ENCODE data around the gene VAT1. TPM values are rescaled to one million over a fixed set of nuclear protein-coding genes. Genes with fewer than 3 reads are reported as not detected.
A peak's percentile ranks its signal among the peaks of the same experiment; 100 is the strongest.
"Not testable (repeated sequence)": the region's sequence is repeated elsewhere in the genome, so short reads cannot be mapped to it uniquely, and the experiment has no call there.

The VAT1 gene
- 100 to 1,000 TPM in 2 of 3 donors, 10 to 100 TPM in 1; 50.8 to 200 (median 118) TPM for polyA plus RNA-seq

DNA sequence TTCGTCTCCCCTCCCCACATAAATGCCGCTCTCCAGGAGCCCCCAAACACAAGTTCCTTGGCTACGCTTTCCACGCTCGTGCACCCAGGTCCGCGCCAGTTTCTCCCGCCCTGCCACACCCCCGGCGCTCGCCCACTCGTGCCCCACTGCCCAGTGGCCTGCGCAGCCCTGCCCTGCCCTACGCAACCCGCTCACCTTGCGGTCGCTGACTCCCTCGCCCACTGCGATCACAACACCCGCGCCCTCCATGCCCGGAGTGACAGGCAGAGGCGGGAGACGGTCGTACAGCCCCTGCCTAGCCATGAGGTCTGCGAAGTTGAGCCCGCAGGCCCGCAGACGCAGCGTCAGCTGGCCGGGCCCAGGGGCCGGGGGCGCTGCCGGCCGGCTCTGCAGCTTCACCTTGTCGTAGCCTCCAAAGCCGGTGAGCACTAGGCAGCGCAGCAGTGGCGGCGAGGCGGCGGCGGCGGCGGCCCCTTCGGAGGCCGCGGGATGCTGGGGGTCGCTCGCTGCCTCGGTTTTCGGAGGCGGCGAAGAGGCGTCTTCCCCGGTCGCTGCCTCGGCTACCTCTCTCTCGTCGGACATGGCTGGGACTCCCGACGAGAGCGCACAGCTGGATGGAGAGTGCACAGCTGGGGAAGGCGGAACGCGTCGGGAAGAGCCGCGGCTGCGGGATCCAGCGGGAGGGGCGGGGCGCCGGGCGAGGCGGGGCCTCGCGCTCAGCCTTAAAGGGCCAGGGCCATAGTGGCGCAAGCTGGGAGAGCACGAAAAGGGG, at the start of gene VAT1:
TSS of gene VAT1 (minus strand) at position 645 of the 772 bp plus-strand sequence. CDS start at position 582, 63 bp downstream.
- 1% methylated on average over 73 to 80 of the region's 80 CpGs for WGBS, 3 donors
- H3K27ac ChIP-seq (ENCODE audit: low read depth, low read length) = peak within 1 kb of the TSS; percentile 40

DNA sequence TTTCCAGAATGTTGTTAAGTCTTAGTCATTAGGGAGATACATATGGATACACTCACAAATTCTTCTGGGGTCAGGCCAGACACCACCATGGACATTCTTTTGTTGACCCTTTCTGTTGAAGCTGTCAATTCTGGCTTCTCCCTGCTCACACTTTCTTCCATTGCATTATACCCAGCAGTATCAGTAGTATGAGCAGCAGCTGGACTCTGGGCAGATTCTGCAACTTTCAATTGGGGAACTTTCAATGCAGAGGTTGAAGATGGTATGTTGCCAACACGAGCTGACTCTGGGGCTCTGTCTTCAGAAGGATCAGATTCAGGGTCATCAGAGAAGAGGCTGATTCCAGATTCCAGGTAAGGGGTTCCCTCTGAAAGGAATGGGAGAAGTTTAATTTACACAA, 48.7 kb upstream of the VAT1 start:
- no peak overlapping the region for H3K27ac ChIP-seq (ENCODE audit: low read depth, low read length)
- WGBS, 3 donors = 87 to 97% (median 93%) methylated on average over 1 of the region's 1 CpG

DNA sequence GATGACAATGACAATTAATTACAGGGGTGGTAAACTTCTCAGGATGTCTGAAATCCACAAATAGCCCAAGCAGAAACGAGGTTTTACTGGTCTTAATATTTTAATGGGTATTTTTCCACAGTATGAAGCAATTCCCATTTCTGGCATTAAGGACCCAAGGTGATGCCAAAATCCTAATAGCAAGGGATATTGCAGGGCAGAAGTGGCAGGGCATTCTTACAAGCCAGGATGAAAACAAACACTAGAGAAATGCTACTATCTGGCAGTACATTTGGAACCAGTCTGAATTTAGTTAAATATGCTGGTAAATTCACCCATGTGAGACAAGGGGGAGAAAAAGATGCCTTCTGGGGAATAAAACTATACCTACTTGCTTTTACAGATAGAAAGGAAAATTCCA, 48.1 kb upstream of the VAT1 start:
- WGBS, 3 donors = 67 to 83% (median 68%) methylated on average over 1 of the region's 1 CpG
- H3K27ac ChIP-seq (ENCODE audit: low read depth, low read length) = no peak overlapping the region

DNA sequence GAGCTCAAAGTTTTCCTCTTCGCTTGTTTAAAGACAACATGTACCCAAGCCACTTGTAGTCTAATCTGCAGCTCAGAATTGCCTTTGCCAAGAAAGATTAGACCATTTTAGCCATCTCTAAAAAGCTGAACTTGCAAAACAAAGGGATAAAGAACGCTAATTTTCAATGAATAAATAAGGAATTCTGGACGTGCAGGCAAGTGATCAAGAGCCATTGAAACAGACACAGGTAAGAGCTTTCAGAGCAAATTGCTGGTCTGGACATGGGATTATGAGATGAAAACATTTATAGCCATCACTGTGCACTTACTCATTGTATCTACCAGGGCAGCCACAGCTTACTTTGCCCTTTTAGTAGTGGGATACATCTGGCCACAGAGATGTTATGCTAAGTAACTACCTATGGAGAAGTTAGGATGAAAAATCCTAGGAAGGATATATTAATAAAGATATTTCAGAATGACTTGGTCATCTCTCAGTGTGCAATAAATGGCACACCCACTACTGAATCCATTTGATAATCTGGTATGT, 47.2 kb upstream of the VAT1 start:
- H3K27ac ChIP-seq (ENCODE audit: low read depth, low read length) = no peak overlapping the region
- WGBS, 3 donors = 78 to 92% (median 90%) methylated on average over 3 of the region's 3 CpGs

DNA sequence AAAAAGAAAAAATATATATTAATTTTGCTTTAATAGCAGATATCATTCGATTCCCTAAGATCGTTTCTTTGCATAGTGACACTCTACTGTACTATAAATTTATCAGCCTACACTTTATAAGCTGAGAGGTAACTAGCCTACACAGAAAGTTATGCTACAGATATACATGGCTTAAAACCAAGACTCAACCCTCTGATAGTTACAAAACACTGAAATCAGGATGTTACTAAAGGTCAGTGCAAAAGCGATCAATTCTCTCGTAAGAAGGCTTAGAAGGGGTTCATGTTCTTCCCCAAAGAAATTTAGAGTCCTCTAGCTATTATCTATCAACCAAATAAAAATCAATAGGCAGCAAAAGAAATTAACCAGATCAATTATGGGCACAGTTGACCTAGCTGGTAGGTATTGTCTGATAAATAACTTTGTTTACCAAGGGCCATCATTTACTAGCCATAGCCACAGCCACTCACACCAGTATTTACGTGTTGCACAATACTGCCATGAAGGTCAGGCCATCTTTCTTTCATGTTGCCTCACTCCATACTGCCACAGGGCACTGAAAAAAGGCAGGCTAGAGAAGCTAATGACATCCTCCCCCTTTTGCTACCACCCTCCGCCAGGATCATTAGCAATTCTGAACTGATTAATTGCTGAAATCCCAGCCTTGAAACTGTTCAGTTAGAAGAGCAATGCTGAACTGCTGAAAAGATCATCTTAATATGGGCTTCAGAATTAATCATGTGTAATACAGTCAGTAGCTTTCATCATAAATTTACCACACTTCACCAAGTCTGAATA, 46.6 kb upstream of the VAT1 start:
- H3K27ac ChIP-seq (ENCODE audit: low read depth, low read length) = no peak overlapping the region
- 85 to 93% (median 91%) methylated on average over 6 of the region's 6 CpGs for WGBS, 3 donors

DNA sequence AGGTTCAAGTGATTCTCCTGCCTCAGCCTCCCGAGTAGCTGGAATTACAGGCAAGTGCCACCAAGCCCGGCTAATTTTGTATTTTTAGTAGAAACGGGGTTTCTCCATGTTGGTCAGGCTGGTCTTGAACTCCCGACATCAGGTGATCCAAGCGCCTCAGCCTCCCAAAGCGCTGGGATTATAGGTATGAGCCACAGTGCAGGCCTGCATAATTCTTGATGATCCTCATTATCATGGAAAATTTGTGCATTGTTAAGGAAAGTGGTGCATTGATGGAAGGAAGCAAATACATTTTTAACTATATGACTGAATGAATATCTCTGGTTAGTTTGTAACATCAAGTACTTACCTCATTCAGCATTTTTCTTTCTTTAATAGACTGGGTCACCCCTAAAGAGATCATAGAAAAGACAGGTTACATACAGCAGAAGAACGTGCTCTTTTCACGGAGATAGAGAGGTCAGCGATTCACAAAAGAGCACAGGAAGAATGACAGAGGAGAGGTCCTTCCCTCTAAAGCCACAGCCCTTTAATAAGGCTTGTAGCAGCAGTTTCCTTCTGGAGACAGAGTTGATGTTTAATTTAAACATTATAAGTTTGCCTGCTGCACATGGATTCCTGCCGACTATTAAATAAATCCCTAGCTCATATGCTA, 40.9 kb upstream of the VAT1 start:
- H3K27ac ChIP-seq (ENCODE audit: low read depth, low read length) = no peak overlapping the region
- WGBS, 3 donors = 92 to 95% (median 93%) methylated on average over 10 of the region's 10 CpGs

DNA sequence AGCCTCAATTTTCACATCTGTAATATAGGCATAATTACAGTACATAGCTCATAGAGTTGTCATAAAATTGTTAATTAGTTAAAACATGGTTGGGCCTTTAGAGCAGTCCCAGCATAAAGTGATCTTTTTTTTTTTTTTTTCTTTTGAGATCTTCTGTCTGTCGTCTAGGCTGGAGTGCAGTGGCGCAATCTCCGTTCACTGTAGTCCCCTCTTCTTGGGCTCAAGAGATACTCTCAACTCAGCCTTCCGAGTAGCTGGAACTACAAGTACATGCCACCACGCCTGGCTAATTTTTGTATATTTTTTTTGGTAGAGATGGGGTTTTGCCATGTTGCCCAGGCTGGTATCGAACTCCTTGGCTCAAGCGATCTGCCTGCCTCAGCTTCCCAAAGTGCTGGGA, 33.9 kb upstream of the VAT1 start:
- 94 to 98% (median 95%) methylated on average over 7 of the region's 7 CpGs for WGBS, 3 donors
- no peak overlapping the region for H3K27ac ChIP-seq (ENCODE audit: low read depth, low read length)

DNA sequence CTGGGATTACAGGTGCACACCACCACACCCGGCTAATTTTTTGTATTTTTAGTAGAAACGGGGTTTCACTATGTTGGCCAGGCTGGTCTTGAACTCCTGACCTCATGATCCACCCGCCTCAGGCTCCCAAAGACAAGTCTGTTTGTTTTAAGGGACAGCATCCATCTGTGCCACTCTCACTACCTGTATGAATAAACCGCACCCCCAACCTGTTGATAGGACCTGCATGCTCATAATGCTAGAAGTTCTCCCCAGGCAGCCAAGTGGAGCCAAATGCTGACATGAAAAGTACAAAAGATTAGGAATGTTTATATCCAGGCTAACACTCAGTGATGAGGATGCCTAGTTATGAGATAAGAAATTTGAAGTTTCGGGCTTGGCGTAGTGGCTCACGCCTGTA, 30.8 kb upstream of the VAT1 start:
- H3K27ac ChIP-seq (ENCODE audit: low read depth, low read length) = not testable (repeated sequence)
- 96 to 97% (median 97%) methylated on average over 7 of the region's 7 CpGs for WGBS, 3 donors

DNA sequence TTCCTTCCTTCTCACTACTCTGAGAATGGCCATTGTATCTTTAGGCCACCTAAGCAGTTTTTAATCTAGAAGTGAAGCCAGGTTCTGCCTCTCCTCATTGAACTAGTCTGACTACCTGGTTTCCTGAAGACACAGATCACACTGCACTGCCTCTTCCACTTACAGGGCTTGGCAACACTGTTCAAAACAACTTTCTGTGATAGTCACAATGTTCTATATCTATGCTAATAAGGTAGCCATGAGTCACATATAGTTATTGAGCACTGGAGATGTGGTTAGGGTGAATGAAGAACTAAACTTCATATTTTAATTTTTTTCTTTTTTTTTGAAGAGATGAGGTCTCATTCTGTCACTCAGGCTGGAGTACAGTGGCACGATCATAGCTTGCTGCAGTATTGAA, 29.8 kb upstream of the VAT1 start:
- no peak overlapping the region for H3K27ac ChIP-seq (ENCODE audit: low read depth, low read length)
- WGBS, 3 donors = 92 to 100% (median 96%) methylated on average over 1 of the region's 1 CpG

DNA sequence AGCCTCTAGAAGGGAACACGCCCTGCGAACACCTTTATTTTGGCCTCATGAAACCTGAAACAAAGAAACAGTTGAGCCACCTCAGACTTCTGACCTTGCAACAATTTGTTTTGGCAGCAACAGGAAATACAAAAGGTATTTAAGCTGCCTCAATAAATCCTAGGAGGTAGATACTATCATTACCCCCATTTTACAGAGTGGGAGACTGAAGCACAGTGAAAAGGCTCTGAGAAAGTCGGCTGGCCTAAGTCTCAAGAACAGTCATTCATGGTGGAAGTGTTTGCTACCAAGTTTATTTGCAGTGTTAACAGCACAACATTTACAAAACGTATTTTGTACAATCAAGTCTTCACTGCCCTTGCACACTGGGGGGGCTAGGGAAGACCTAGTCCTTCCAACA, 21.8 kb upstream of the VAT1 start:
- 87 to 93% (median 90%) methylated on average over 4 of the region's 4 CpGs for WGBS, 3 donors
- no peak overlapping the region for H3K27ac ChIP-seq (ENCODE audit: low read depth, low read length)

DNA sequence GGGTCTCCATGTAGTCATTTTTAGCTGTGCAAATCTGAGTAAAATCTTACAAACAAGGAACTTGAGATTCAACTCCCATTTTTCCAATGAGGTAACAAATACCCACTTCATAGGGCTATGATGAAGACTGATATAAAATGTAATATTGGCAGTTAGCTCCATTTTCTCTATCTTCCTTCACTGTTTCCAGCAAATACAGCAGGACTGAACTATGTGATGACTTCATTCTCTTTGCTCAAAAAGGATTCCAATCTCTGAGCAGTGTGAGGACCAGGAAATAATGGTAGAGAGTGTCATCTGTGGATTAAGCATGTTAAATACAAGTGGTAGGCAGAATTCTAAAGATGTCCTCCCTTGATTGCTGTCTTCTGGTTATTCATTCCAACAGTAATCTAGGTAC, 21.1 kb upstream of the VAT1 start:
- H3K27ac ChIP-seq (ENCODE audit: low read depth, low read length) = no peak overlapping the region

DNA sequence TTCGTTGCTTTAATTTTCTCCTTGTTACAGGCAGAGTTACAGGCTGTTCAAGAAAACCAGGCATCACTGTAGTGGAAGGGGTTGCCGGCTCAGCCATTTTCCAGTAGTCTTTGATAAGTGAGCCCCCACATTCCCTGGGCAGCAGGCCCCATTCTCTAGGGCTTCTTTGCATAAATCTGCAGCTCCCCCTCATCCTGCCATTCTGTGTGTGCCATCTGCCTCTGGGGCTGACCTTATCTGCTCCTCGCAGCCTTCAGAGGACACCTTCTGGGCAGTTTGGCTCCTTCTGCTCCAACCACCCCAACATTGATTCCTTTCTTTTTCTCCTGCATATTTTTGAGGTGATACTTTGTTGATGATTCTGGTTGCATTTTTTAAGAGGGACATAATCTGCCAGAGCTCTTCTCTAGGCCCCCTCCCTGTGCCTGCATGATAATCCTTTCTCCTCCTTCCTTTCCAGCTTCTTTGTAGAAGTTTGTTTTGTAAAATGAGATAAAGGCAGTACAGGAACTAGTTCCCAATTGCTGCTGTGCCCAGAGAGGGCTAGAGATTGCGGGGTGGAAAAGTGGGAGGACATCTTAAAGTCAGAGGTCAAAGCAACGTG, 19.9 kb upstream of the VAT1 start:
- 68 to 89% (median 75%) methylated on average over 5 of the region's 5 CpGs for WGBS, 3 donors

DNA sequence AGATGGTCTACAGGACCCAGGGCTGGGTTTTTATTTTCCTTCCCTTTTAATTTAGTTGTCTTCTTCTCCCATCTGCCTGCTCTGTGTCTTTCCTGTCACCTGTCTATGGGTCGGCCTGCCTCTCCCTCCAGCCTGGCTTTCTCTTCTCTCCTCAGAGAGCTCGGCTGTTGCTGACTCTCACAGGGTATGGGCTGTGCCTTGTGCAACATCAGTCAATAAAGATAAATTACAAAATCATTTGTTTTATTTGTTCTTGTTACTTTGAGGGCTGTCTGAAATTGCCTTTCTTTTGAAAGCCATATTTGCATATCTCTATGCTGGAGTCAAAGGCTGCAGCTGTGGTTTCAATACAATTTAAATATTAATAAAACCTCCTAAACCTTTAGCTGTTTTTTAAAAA, 18.5 kb upstream of the VAT1 start:
- no peak overlapping the region for H3K27ac ChIP-seq (ENCODE audit: low read depth, low read length)
- WGBS, 3 donors = 39 to 90% (median 77%) methylated on average over 2 of the region's 2 CpGs

More for the DNA sequence above, 19.9 kb upstream of the VAT1 start:
- H3K27ac ChIP-seq (ENCODE audit: low read depth, low read length) = no peak overlapping the region

DNA sequence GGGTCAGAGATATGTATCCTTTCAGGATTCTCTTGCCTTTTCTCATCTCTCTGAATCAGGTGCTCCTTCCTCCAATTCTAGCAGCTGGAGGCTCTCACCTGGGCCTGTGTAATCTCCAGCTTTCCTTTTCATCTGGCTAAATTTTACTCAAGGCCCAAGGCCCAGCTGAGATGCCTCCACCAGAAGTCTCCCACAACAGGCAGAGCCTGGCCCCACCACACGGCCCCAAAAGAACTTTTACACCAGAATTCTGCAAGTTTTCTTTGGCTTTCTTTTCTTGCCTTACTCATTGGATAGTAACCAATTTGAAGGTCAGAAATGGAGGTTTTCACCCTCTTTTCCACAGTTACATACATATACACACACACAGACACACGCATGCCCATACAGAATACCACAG, 17.5 kb upstream of the VAT1 start:
- no peak overlapping the region for H3K27ac ChIP-seq (ENCODE audit: low read depth, low read length)
- 93 to 94% (median 93%) methylated on average over 2 of the region's 2 CpGs for WGBS, 3 donors

DNA sequence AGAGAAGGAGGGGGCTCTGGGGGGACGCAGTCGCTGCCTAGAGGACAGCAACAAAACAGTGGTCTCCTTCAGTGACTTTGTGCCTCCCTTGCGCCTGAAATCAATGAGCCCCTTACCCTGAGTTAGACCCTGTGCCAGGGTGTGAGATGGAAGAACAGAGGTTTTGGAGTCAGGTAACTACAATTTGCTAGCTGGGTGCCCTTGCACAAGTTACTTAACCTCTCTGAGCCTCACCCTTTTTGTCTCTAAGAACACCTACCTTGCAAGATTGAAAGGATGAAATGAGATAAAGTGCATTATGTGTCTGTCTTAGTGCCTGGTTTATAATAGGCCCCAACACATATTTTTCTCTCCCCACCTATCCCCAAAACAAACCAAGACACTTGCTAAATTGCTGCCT, 12.7 kb upstream of the VAT1 start:
- 88 to 97% (median 88%) methylated on average over 3 of the region's 3 CpGs for WGBS, 3 donors

DNA sequence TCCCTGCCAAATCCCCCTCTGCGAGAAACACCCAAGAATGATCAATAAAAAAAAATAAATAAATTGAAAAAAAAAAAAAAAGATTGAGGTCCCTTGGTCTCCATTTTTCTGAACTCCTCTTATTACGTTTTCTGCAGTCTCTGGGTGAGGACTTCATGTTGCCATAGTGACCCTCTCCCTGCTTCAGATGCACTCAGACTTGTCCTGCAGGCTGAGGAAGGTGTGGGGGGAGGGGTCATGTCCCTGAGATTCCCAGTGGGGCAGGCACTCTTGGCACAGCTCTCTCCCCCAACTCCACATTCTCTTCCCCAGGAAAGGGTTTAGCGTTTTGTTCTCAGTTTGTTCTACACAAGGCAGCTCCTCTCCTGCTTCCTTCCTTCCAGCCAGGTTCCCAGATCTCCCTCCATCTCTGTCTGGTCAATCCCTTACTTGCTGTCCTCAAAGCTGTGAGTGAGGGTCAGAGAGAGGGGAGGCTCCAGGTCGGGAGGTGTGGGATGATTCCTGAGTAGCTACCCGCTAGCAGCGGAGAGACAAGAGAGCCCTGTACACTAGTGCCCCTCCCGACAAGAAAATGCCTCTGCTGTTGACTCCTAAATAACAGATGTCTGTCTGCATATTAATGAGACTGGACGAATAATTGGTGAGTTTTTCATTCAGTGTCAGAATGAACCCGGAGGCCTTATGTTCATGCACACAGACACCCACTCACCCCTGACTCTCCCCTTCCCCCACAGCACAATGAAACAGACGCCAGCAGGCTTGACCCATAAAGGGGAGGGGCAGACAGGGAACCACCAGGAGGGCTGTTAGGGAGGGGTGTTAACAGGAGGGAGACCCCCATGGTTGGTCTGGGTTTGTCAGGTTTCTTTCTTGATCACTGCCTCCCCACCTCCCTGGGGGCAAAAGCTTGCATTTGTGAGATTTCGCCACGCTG, 12.0 kb upstream of the VAT1 start:
- H3K27ac ChIP-seq (ENCODE audit: low read depth, low read length) = no peak overlapping the region
- WGBS, 3 donors = 57 to 63% (median 61%) methylated on average over 11 to 12 of the region's 12 CpGs

More for the DNA sequence above, 12.7 kb upstream of the VAT1 start:
- no peak overlapping the region for H3K27ac ChIP-seq (ENCODE audit: low read depth, low read length)

DNA sequence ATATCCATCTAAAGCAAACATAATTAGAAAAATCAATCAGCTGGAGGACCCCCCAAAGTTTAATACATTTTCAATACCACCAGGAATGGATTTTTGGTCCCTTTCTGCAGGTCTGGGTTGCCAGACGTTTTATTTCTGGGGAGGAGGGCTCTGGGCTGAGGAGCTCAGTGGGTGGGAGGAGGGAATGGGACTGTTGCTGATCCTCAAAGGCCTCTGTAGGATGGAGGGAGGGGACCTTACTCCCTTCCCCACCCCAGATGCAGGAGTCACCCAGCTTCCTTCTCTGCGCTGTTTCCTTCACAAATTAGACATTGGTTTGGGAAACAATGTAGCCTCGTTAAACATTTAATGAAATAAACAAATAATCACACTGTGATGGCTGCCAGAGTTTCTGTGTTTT, 9.5 kb upstream of the VAT1 start:
- 81 to 88% (median 83%) methylated on average over 3 of the region's 3 CpGs for WGBS, 3 donors

More for the DNA sequence above, 9.5 kb upstream of the VAT1 start:
- no peak overlapping the region for H3K27ac ChIP-seq (ENCODE audit: low read depth, low read length)
